Thoracic aorta (tissue), 2 donors: ENCODE data around the gene ASGR2. TPM values are rescaled to one million over a fixed set of nuclear protein-coding genes. Genes with fewer than 3 reads are reported as not detected.

Experiments used
- ATAC-seq: fragments of 150-250 bp; one replicate; pipeline ENCODE4 v1.8.0; 2017; ENCODE audit warnings: low read depth; ENCODE audit not compliant: insufficient number of reproducible peaks, low FRiP score
- DNase-seq: peaks from one replicate; pipeline ENCODE4 v3.0.0-alpha.2; 2020; ENCODE audit warnings: low spot score
- H3K27ac ChIP-seq, 2 donors: fragments of 200-600 bp; sonication (generic); 1 replicate in 1 of 2; 2 replicates in 1 of 2; pipeline ENCODE4 v1.5.1; 2016; ENCODE audit warnings: mild to moderate bottlenecking in 2 of 2, moderate library complexity in 2 of 2
- H3K27me3 ChIP-seq: fragments of 200-600 bp; sonication (generic); replicated peaks from 2 replicates; pipeline ENCODE4 v1.6.0; 2016; ENCODE audit warnings: mild to moderate bottlenecking; ENCODE audit not compliant: insufficient read depth
- H3K36me3 ChIP-seq: fragments of 200-600 bp; sonication (generic); one replicate; pipeline ENCODE4 v1.5.1; 2016
- H3K4me1 ChIP-seq, 2 donors: fragments of 200-600 bp; sonication (generic); 1 replicate in 1 of 2; 2 replicates in 1 of 2; pipeline versions ENCODE4 v1.5.1 to v1.6.0; 2016; ENCODE audit warnings: low read depth in 2 of 2, mild to moderate bottlenecking in 1 of 2; ENCODE audit not compliant: control insufficient read depth in 1 of 2
- H3K4me3 ChIP-seq: fragments of 200-600 bp; sonication (generic); 2 replicates; pipeline ENCODE4 v1.5.1; 2016; ENCODE audit warnings: mild to moderate bottlenecking
- H3K9me3 ChIP-seq: fragments of 200-600 bp; sonication (generic); 2 replicates; pipeline ENCODE4 v1.5.1; 2016
- total RNA-seq, 2 donors: library from RNA; depleted of rRNA; stranded (reverse); fragments of >200 nt; gene quantifications; one replicate each; pipeline versions ENCODE4 v1.1.0 to v1.2.3, GENCODE V29; 2016
- TF ChIP-seq, protein P1 (sequence below): fragments of 200-600 bp; sonication (generic); IDR thresholded peaks from one replicate; pipeline ENCODE4 v1.5.1; 2019; ENCODE audit warnings: antibody characterized with exemption

Gene ASGR2
- total RNA-seq, 2 donors from 2014 or later: 1.4 to 8.1 TPM

DNA sequence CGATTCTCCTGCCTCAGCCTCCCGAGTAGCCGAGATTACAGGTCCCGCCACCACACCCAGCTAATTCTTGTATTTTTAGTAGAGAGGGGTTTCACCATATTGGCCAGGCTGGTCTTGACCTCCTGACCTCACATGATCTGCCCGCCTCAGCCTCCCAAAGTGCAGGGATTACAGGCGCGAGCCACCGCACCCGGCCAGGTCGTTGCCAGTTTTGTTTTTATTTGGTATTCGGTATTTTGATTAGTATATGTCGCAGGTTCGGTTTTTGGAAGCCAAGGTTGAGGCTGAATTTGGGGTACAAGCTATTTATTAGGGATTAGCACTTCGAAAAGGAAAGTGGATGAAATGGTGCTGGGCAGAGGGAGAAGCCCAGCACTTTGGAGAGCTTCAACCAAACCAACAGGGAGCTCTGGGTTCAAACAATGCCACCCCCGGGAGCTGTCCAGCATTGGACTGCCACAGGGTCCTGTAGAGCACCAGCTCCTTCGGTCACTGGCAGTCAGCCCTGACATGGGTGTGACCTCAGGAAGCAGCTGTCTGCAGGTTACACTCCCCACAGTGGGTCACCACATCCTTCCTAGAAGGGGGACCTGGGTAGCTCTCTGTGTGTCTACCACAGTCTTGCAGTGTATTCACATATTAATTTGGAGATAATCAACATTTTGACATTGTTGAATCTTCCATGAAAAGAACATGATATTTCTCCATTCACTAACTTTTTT is 33.1 kb downstream of the ASGR2 start:
- DNase-seq: no peak
- TF ChIP-seq, protein P1, sequence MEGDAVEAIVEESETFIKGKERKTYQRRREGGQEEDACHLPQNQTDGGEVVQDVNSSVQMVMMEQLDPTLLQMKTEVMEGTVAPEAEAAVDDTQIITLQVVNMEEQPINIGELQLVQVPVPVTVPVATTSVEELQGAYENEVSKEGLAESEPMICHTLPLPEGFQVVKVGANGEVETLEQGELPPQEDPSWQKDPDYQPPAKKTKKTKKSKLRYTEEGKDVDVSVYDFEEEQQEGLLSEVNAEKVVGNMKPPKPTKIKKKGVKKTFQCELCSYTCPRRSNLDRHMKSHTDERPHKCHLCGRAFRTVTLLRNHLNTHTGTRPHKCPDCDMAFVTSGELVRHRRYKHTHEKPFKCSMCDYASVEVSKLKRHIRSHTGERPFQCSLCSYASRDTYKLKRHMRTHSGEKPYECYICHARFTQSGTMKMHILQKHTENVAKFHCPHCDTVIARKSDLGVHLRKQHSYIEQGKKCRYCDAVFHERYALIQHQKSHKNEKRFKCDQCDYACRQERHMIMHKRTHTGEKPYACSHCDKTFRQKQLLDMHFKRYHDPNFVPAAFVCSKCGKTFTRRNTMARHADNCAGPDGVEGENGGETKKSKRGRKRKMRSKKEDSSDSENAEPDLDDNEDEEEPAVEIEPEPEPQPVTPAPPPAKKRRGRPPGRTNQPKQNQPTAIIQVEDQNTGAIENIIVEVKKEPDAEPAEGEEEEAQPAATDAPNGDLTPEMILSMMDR: no peak

DNA sequence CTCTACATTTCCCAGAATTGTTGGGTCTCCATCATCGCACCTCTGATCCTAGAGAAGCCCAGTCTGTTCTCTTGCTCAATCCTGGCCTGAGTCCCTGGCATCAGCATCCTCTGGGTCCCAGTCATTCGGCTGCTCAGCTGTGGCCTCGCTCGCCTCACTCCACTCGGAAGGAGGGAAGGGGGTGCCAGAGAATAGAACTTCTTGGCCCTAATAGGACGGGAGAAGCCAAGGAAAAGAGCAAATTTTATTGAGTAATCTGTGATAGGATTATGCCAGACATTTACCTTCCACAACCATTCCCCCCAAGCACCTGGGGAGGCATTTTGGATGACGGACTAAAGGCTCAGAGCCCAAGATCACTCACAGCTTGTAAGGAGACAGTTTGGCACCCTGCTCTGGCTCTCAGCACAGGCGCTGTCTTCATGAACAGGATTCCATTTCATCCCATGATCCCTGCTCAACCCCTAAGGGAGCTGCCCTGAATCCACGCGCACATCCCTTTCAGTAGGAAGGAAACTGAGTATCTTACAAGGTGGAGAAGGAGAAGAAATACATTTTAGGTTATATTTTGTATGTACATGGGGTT is 34.1 kb downstream of the ASGR2 start:
- Histone ChIP-seq H3K4me3 (no peak overlapping the region), H3K4me1 (no peaks in the 10 kb centered on the region), H3K9me3 (no peaks in the 10 kb centered on the region), H3K27ac (no peak overlapping the region), H3K27me3 (no peaks in the 10 kb centered on the region), H3K36me3 (no peaks in the 10 kb centered on the region)
- DNase-seq (no peak), ATAC-seq (no peak)
- TF ChIP-seq, protein P1: no peak

More for the DNA sequence above, 33.1 kb downstream of the ASGR2 start:
- no peak overlapping the region for H3K27ac ChIP-seq
- H3K36me3 ChIP-seq: no peaks in the 10 kb centered on the region
- no peak overlapping the region for H3K4me3 ChIP-seq
- no peaks in the 10 kb centered on the region for H3K4me1 ChIP-seq
- no peak for ATAC-seq
- no peaks in the 10 kb centered on the region for H3K27me3 ChIP-seq
- no peaks in the 10 kb centered on the region for H3K9me3 ChIP-seq

DNA sequence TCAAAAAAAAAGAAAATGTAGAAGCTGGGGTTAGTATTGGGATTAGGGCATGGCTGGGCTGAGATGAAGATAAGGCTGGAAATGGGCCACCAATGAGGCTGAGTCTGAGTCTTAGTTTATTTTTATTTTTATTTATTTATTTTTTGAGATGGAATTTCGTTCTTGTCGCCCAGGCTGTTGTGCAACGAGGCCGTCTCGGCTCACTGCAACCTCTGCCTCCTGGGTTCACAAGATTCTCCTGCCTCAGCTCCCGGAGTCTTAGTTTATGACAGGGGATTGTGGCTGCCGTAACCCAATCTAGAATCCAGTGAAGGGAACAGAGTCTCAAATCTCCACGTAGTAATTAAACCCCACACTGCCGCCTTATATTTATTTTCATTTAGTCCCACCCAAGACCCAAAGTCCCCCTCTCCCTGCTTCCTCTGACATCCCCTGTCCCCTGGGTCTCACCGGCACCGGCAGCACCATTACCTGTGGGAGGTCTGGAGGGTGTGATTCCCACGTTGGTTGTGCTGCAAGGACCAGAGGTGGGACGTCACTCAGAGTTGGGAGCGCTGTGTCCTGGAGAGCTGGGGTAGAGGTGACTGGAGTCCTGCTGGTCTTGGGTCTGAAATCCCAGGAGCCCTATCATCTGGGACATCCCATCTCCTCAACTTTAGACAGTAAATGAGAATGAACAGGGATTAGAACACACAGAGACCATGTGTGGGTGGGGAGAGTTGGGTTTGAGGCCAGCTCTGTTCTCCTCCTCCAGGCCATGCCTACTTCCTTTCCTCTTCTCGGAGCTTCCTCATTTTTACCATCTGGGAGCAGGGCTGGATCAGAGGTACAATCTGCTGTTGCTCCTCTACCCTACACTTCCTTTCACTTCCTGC is 34.8 kb downstream of the ASGR2 start, which contains the start of gene CLEC10A:
TSS of gene CLEC10A (minus strand) at position 671 of the 875 bp plus-strand sequence. CDS start 1,439 bp downstream, outside the sequence.
- ATAC-seq (no peak), DNase-seq (no peak)
- no peaks in the 10 kb centered on the region for H3K9me3 ChIP-seq
- H3K27ac ChIP-seq: no peak within 1 kb of the TSS
- TF ChIP-seq, protein P1: no peak
- no peaks in the 10 kb centered on the region for H3K4me1 ChIP-seq
- H3K36me3 ChIP-seq: no peaks in the 10 kb centered on the region
- no peaks in the 10 kb centered on the region for H3K27me3 ChIP-seq
- no peak within 1 kb of the TSS for H3K4me3 ChIP-seq

DNA sequence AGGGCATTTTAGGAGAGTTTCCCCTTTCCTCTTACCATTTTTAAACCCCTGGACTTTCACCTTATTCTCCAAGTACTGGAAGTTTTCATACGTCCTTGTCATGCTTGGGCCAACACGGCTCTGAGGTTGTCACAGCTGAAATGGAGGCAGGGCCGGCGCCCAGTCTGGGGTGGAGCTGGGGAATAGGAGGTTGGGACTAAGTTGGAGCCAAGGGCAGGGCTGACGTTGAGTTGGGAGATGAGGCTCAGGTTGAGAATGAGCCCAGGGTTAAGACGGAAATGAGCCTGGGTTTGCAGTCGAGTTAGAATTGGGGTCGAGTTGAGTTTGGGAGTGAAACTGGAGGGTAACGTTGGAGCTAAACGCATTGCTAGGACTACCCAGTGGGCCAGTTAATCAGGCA is 35.9 kb downstream of the ASGR2 start:
- no peaks in the 10 kb centered on the region for H3K9me3 ChIP-seq
- no peak overlapping the region for H3K4me3 ChIP-seq
- no peak overlapping the region for H3K27ac ChIP-seq
- DNase-seq: no peak
- no peaks in the 10 kb centered on the region for H3K27me3 ChIP-seq
- no peak for ATAC-seq
- H3K4me1 ChIP-seq: no peaks in the 10 kb centered on the region
- no peaks in the 10 kb centered on the region for H3K36me3 ChIP-seq
- TF ChIP-seq, protein P1: no peak
